Measurements from ENCODE around the gene METTL9. TPM values are rescaled to one million over a fixed set of nuclear protein-coding genes. Genes with fewer than 3 reads are reported as not detected.

The METTL9 gene
- total and polyA plus RNA-seq, 2 of the 4 experiments (the other 2 are of a cell fraction) = 54.8 to 95.5 TPM

DNA sequence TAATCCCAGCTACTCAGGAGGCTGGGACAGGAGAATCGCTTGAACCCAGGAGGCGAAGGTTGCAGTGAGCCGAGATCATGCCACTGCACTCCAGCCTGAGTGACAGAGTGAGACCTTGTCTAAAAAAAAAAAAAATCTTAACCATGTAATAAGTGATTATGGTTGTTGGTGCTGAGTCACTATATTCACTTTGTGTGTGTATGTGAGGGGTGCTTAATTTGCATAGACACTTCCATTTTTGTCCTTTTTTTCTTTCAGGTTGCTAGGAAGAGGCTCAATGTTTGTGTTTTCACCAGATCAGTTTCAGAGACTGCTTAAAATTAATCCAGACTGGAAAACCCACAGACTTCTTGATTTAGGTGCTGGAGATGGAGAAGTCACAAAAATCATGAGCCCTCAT, 18.2 kb downstream of the METTL9 start:
- no peak overlapping the region for H2AK5ac ChIP-seq (ENCODE audit: low read depth, low read length)
- H2BK120ac ChIP-seq (ENCODE audit: low read depth, low read length) = no peak overlapping the region
- DNase-seq (no peak), ATAC-seq (ENCODE audit: low read depth) (no peak)
- no peak overlapping the region for H2BK20ac ChIP-seq (ENCODE audit: low read depth, low read length)
- no peaks in the 10 kb centered on the region for H3K27me3 ChIP-seq (ENCODE audit: control insufficient read depth, insufficient read depth, low read length)
- no peak overlapping the region for H3K56ac ChIP-seq (ENCODE audit: extremely low read depth, insufficient read depth, low read length)
- no peaks in the 10 kb centered on the region for H3K9me1 ChIP-seq (ENCODE audit: insufficient read depth, low read length)
- peaks cover 3% of the 10 kb centered on the region; the same call in 1 of the 2 replicates for H4K20me1 ChIP-seq (ENCODE audit: insufficient read depth, low read length)
- H3K4me2 ChIP-seq (ENCODE audit: low read depth, low read length) = no peak overlapping the region
- H3K14ac ChIP-seq (replicated peaks; ENCODE audit: low read depth, low read length) = no peak overlapping the region
- H3K79me1 ChIP-seq (ENCODE audit: low read depth in 1 of 2, low read length in 2 of 2) = peaks cover 47 to 63% of the 10 kb centered on the region in 2 experiments
- H3K18ac ChIP-seq (ENCODE audit: low read depth, low read length) = no peak overlapping the region
- in situ Hi-C loops (cut with MboI; ENCODE audit: low sequenced_read_pairs) (no loop called here), dilution Hi-C loops (cut with HindIII; ENCODE audit: low sequenced_read_pairs, unreplicated experiment) (no loop called here), intact Hi-C loops (cut with micrococcal nuclease) (no loop called here)
- no peaks in the 10 kb centered on the region for H3K4me1 ChIP-seq (ENCODE audit: control insufficient read depth, insufficient read depth, low read length)
- H3K27ac ChIP-seq (ENCODE audit: insufficient read depth, low read length) = no peak overlapping the region
- H3K36me3 ChIP-seq (ENCODE audit: control insufficient read depth, insufficient read depth, low read length) = peaks cover 6% of the 10 kb centered on the region; the same call in 1 of the 2 replicates
- H4K91ac ChIP-seq (ENCODE audit: insufficient read depth, low read depth, low read length) = no peak overlapping the region
- H2AFZ ChIP-seq (replicated peaks; ENCODE audit: low read length, poor library complexity) = no peak overlapping the region
- WGBS, 2 experiments (ENCODE audit: extremely low coverage in 2 of 2, insufficient read length in 1 of 2) = no CpG with 5 or more reads among the region's 3 CpGs
- no peak for TF ChIP-seq BHLHE40 (IDR thresholded peaks at IDR 0.05; ENCODE audit: low read depth, low read length)
- TF ChIP-seq CEBPB (IDR thresholded peaks at IDR 0.05; ENCODE audit: low read depth, low read length) = no peak
- no peak for TF ChIP-seq CHD1 (IDR thresholded peaks at IDR 0.05; ENCODE audit: low read depth, low read length)
- TF ChIP-seq RFX5 (IDR thresholded peaks at IDR 0.05; ENCODE audit: low read depth, low read length) = no peak
- no peak for TF ChIP-seq CTCF (conservative IDR thresholded peaks at IDR 0.05; ENCODE audit: low read depth, low read length)
- TF ChIP-seq RCOR1 (IDR thresholded peaks at IDR 0.05; ENCODE audit: insufficient replicate concordance, low read length) = no peak
- TF ChIP-seq SMC3 (IDR thresholded peaks at IDR 0.05; ENCODE audit: low read depth, low read length) = no peak
- no peak for TF ChIP-seq MAZ (IDR thresholded peaks at IDR 0.05; ENCODE audit: borderline replicate concordance, low read depth, low read length)
- no peak for TF ChIP-seq USF2 (IDR thresholded peaks at IDR 0.05; ENCODE audit: low read depth, low read length)
- no peak for TF ChIP-seq RAD21 (IDR thresholded peaks at IDR 0.05; ENCODE audit: low read length)
- no peak for TF ChIP-seq MAFK (IDR thresholded peaks at IDR 0.05; ENCODE audit: low read depth, low read length)
- no peak for TF ChIP-seq POLR2A (IDR thresholded peaks at IDR 0.05; ENCODE audit: low read depth, low read length)
- no peak for TF ChIP-seq NFE2L2 (IDR thresholded peaks at IDR 0.05; ENCODE audit: low read depth, low read length)
- no peak overlapping the region for H3K9ac ChIP-seq (ENCODE audit: low read depth, low read length)
- ChIA-PET CTCF (no interaction called here), POLR2A (ENCODE audit: unreplicated experiment) (no interaction called here)
- H2AK9ac ChIP-seq (replicated peaks; ENCODE audit: low read depth, low read length, poor library complexity) = no peak overlapping the region
- H3K4me3 ChIP-seq (ENCODE audit: insufficient read depth, low read depth, low read length) = no peak overlapping the region
- BruUV-seq (replicated peaks) = no TSS peak
- no peak overlapping the region for H2BK5ac ChIP-seq (ENCODE audit: low read depth, low read length, poor library complexity, severe bottlenecking)
- no peak overlapping the region for H4K5ac ChIP-seq (ENCODE audit: low read depth, low read length)
- no peak overlapping the region for H2BK15ac ChIP-seq (ENCODE audit: low read depth, low read length)
- no peak overlapping the region for H3K4ac ChIP-seq (ENCODE audit: low read depth, low read length)
- no peaks in the 10 kb centered on the region for H3K9me3 ChIP-seq (ENCODE audit: control insufficient read depth, insufficient read depth, low read length)
- H3K23ac ChIP-seq (ENCODE audit: low read depth, low read length) = no peak overlapping the region
- H4K8ac ChIP-seq (ENCODE audit: low read depth in 2 of 2, low read length in 2 of 2) = no peak overlapping the region
